DOHH2 (cell line): Measurements from ENCODE around the gene MYBPC2.

Source experiments
- EZH2phosphoT487 ChIP-seq: fragments of 200-600 bp; sonication (generic); IDR thresholded peaks from 2 replicates; pipeline ENCODE4 v1.6.1; 2017; ENCODE audit warnings: borderline replicate concordance, mild to moderate bottlenecking, antibody characterized with exemption, low read length, moderate library complexity, mixed read lengths
- TF ChIP-seq, protein P1 (sequence below): fragments of 200-600 bp; sonication (generic); IDR thresholded peaks from one replicate; pipeline ENCODE4 v1.5.1; 2014; ENCODE audit warnings: antibody characterized with exemption, mild to moderate bottlenecking, low read depth, low read length; ENCODE audit not compliant: poor library complexity, severe bottlenecking

- TF ChIP-seq, protein P1, sequence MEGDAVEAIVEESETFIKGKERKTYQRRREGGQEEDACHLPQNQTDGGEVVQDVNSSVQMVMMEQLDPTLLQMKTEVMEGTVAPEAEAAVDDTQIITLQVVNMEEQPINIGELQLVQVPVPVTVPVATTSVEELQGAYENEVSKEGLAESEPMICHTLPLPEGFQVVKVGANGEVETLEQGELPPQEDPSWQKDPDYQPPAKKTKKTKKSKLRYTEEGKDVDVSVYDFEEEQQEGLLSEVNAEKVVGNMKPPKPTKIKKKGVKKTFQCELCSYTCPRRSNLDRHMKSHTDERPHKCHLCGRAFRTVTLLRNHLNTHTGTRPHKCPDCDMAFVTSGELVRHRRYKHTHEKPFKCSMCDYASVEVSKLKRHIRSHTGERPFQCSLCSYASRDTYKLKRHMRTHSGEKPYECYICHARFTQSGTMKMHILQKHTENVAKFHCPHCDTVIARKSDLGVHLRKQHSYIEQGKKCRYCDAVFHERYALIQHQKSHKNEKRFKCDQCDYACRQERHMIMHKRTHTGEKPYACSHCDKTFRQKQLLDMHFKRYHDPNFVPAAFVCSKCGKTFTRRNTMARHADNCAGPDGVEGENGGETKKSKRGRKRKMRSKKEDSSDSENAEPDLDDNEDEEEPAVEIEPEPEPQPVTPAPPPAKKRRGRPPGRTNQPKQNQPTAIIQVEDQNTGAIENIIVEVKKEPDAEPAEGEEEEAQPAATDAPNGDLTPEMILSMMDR, result no peak
- no peak for TF ChIP-seq EZH2phosphoT487
Observed at GRCh38 chr19:50515168-50515561, 82.5 kb downstream of the MYBPC2 start.
